ENCODE data around the gene ORAI3.
A peak's percentile ranks its signal among the peaks of the same experiment; 100 is the strongest.

Gene ORAI3

DNA sequence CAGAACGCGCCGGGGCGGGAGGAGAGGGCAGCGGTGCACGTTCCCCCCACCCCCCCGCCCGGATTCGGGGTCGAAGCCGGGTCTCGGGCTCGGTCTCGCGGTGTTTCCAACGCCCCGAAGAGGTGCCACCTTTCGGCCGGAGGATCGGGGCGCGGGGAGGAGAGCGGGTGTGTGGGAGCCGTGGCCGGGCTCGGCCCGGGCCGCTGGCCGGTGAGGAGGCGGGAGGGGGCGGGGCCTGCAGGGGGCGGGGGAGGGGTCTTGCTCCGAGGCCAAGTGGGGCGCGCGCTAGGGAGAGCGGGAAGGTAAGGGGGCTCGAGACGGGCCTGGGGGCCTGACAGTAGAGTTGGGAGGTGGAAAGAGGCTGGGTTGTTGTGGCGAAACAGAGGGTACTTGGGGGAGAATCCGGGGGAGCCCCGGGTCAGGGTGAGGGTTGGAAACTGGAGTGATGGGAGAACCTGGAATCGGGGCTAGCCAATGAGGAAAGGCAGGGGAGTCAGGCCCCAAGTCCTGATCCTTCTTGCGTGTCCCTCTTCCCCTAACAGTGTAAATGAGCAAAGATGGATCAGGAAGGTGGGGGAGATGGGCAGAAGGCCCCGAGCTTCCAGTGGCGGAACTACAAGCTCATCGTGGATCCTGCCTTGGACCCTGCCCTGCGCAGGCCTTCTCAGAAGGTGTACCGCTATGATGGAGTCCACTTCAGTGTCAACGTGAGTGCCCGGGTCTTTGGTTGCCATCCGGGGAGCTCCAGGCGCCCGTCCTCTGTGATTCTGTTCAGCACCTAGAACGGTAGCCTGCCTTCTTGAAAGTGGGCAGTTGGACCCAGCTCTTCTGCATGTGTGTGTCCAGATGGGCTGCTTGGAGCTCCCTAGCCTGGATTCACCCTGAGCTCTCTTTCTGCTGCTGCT is 9.6 kb downstream of the ORAI3 start:
- H3K9me3 ChIP-seq (ENCODE audit: control insufficient read depth, low read length): no peaks in the 10 kb centered on the region

DNA sequence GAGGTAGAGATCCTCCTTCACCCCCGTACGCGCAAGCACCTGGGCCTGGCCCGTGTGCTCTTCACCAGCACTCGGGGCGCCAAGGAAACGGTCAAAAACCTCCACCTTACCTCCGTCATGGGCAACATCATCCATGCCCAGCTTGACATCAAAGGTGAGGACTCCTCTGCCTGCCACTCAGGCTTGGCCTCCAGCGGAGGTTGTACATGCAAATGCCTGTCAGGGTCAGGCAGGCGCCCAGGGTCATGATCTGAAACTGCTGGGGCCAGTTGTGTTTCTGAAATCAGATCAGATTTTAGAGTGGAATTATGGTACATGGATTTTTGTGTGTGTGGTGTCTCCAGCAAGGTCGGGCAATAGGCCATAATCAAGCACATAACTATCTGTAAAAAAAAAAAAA is 12.5 kb downstream of the ORAI3 start:
- H3K4me1 ChIP-seq (ENCODE audit: control insufficient read depth, insufficient read depth, low read length, poor library complexity, severe bottlenecking): peaks cover 5% of the 10 kb centered on the region
- H3K9me3 ChIP-seq (ENCODE audit: control insufficient read depth, low read length): no peaks in the 10 kb centered on the region
- no peak overlapping the region for H3K4me3 ChIP-seq (ENCODE audit: extremely low read depth, insufficient read depth, low read length, poor library complexity, severe bottlenecking)
- no peak overlapping the region for H3K27ac ChIP-seq (ENCODE audit: low read depth, low read length, severe bottlenecking)
- 94 to 97% methylated on average over 6 to 8 of the region's 11 CpGs for WGBS, 2 experiments (ENCODE audit: insufficient coverage in 2 of 2)
- H3K36me3 ChIP-seq (ENCODE audit: control insufficient read depth, insufficient read depth, low read length): peaks cover 75% of the 10 kb centered on the region

More for the DNA sequence above, 9.6 kb downstream of the ORAI3 start:
- H3K36me3 ChIP-seq (ENCODE audit: control insufficient read depth, insufficient read depth, low read length): peaks cover 47% of the 10 kb centered on the region
- H3K4me1 ChIP-seq (ENCODE audit: control insufficient read depth, insufficient read depth, low read length, poor library complexity, severe bottlenecking): peaks cover 10% of the 10 kb centered on the region
- H3K27ac ChIP-seq (ENCODE audit: low read depth, low read length, severe bottlenecking): peak overlapping the region; percentile 99
- peak overlapping the region; percentile 79 for H3K4me3 ChIP-seq (ENCODE audit: extremely low read depth, insufficient read depth, low read length, poor library complexity, severe bottlenecking)
- 30 to 55% methylated on average over 18 to 34 of the region's 55 CpGs for WGBS, 2 experiments (ENCODE audit: insufficient coverage in 2 of 2)

DNA sequence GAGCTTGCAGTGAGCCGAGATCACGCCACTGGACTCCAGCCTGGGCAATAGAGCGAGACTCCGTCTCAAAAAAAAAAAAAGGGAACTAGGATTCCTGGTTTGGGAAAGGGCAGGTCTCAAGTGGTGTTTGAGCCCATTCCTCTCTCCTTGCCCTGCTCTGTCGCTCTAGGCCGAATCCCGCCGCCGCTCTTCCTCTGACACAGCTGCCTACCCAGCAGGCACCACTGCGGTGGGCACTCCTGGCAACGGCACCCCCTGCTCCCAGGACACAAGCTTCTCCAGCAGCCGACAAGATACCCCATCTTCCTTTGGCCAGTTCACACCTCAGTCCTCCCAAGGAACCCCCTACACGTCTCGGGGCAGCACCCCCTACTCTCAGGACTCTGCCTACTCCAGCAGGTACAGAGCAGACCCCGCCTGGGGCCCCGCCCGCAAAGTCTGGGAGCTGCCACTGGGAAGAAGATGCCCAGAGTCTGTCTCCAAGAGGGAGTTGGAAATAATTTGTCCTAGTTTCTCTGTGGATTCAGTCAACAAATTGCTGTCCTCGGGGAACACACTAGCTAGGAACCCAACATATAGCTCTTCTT is 15.2 kb downstream of the ORAI3 start:
- no peaks in the 10 kb centered on the region for H3K9me3 ChIP-seq (ENCODE audit: control insufficient read depth, low read length)
- no peak overlapping the region for H3K4me3 ChIP-seq (ENCODE audit: extremely low read depth, insufficient read depth, low read length, poor library complexity, severe bottlenecking)
- H3K36me3 ChIP-seq (ENCODE audit: control insufficient read depth, insufficient read depth, low read length): peaks cover 95% of the 10 kb centered on the region
- H3K27ac ChIP-seq (ENCODE audit: low read depth, low read length, severe bottlenecking): no peak overlapping the region
- WGBS, 2 experiments (ENCODE audit: insufficient coverage in 2 of 2): 95 to 100% methylated on average over 8 to 17 of the region's 18 CpGs
- no peaks in the 10 kb centered on the region for H3K4me1 ChIP-seq (ENCODE audit: control insufficient read depth, insufficient read depth, low read length, poor library complexity, severe bottlenecking)

DNA sequence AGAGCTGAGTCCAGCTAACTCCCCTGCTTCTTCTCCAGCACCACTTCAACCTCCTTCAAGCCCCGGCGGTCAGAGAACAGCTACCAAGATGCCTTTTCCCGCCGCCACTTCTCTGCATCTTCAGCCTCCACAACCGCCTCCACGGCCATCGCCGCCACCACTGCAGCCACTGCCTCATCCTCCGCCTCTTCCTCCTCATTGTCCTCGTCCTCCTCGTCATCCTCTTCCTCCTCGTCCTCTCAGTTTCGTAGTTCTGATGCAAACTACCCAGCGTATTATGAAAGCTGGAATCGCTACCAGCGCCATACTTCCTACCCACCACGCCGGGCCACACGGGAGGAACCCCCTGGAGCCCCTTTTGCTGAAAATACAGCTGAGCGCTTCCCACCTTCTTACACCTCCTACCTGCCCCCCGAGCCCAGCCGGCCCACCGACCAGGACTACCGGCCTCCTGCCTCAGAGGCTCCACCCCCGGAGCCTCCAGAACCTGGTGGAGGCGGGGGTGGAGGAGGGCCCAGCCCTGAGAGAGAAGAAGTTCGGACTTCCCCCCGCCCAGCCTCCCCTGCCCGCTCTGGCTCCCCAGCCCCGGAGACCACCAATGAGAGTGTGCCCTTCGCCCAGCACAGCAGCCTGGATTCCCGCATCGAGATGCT is 15.8 kb downstream of the ORAI3 start:
- no peak overlapping the region for H3K27ac ChIP-seq (ENCODE audit: low read depth, low read length, severe bottlenecking)
- peaks cover 95% of the 10 kb centered on the region for H3K36me3 ChIP-seq (ENCODE audit: control insufficient read depth, insufficient read depth, low read length)
- WGBS, 2 experiments (ENCODE audit: insufficient coverage in 2 of 2): 95% methylated on average over 22 to 28 of the region's 33 CpGs
- no peaks in the 10 kb centered on the region for H3K9me3 ChIP-seq (ENCODE audit: control insufficient read depth, low read length)
- H3K4me1 ChIP-seq (ENCODE audit: control insufficient read depth, insufficient read depth, low read length, poor library complexity, severe bottlenecking): no peaks in the 10 kb centered on the region
- H3K4me3 ChIP-seq (ENCODE audit: extremely low read depth, insufficient read depth, low read length, poor library complexity, severe bottlenecking): no peak overlapping the region

DNA sequence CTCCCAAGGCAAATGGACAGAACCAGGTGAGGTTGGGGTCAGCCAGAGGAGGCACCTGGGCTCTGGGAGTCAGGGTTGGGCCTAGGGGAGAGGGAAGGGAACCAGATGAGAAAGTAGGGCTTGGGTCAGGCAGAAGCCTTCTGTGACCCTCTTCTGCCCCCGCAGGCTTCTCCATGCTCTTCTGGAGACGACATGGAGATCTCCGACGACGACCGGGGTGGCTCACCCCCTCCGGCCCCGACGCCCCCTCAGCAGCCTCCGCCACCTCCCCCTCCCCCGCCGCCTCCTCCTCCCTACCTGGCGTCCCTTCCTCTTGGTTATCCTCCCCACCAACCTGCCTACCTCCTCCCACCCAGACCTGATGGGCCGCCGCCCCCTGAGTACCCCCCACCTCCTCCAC is 16.6 kb downstream of the ORAI3 start:
- Histone ChIP-seq H3K36me3 (ENCODE audit: control insufficient read depth, insufficient read depth, low read length) (peaks cover 95% of the 10 kb centered on the region), H3K27ac (ENCODE audit: low read depth, low read length, severe bottlenecking) (no peak overlapping the region), H3K4me1 (ENCODE audit: control insufficient read depth, insufficient read depth, low read length, poor library complexity, severe bottlenecking) (no peaks in the 10 kb centered on the region), H3K4me3 (ENCODE audit: extremely low read depth, insufficient read depth, low read length, poor library complexity, severe bottlenecking) (no peak overlapping the region), H3K9me3 (ENCODE audit: control insufficient read depth, low read length) (no peaks in the 10 kb centered on the region)
- 94 to 95% methylated on average over 8 to 9 of the region's 15 CpGs for WGBS, 2 experiments (ENCODE audit: insufficient coverage in 2 of 2)

DNA sequence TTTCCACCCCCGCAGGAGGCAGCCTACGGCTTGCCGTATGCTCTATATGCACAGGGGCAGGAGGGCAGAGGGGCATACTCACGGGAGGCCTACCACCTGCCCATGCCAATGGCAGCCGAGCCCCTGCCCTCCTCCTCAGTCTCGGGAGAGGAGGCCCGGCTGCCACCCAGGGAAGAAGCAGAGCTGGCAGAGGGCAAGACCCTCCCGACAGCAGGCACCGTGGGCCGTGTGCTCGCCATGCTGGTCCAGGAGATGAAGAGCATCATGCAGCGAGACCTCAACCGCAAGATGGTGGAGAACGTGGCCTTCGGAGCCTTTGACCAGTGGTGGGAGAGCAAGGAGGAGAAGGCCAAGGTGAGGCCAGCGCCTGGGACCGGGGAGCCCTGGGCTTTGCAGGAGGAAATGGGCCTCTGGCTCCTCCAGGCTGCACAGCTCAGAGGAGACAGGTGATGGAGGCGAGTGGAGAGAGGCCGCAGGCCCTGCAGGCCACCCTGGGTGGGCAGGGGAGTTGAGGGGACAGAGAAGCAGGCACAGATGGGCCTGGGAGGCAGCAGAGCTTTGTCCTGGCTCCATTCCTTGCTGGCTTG is 17.3 kb downstream of the ORAI3 start:
- H3K27ac ChIP-seq (ENCODE audit: low read depth, low read length, severe bottlenecking): no peak overlapping the region
- H3K9me3 ChIP-seq (ENCODE audit: control insufficient read depth, low read length): no peaks in the 10 kb centered on the region
- H3K4me3 ChIP-seq (ENCODE audit: extremely low read depth, insufficient read depth, low read length, poor library complexity, severe bottlenecking): no peak overlapping the region
- H3K4me1 ChIP-seq (ENCODE audit: control insufficient read depth, insufficient read depth, low read length, poor library complexity, severe bottlenecking): no peaks in the 10 kb centered on the region
- WGBS, 2 experiments (ENCODE audit: insufficient coverage in 2 of 2): 96 to 98% methylated on average over 12 to 18 of the region's 19 CpGs
- peaks cover 95% of the 10 kb centered on the region for H3K36me3 ChIP-seq (ENCODE audit: control insufficient read depth, insufficient read depth, low read length)

DNA sequence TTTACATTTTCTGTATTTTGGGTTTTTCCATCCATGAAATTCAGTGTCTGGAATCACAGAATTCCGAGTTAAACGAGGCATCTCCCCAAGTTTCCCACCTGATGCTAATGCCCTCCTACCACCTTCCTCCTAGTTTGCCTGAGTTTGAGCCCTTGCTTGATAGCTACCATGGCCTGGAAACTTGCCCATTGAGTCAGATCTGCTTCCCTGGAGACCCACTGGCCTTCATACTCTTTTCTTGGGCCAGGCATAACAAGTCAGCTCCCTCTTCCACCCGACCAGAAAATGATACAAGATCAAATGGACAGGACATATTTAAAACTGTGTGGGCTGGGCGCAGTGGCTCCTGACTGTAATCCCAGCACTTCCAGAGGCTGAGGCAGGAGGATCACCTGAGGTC is 18.9 kb downstream of the ORAI3 start:
- Histone ChIP-seq H3K4me3 (ENCODE audit: extremely low read depth, insufficient read depth, low read length, poor library complexity, severe bottlenecking) (no peak overlapping the region), H3K27ac (ENCODE audit: low read depth, low read length, severe bottlenecking) (no peak overlapping the region), H3K9me3 (ENCODE audit: control insufficient read depth, low read length) (no peaks in the 10 kb centered on the region), H3K36me3 (ENCODE audit: control insufficient read depth, insufficient read depth, low read length) (peaks cover 94% of the 10 kb centered on the region), H3K4me1 (ENCODE audit: control insufficient read depth, insufficient read depth, low read length, poor library complexity, severe bottlenecking) (no peaks in the 10 kb centered on the region)
- WGBS, 2 experiments (ENCODE audit: insufficient coverage in 2 of 2): 93 to 100% methylated on average over 3 to 4 of the region's 4 CpGs

DNA sequence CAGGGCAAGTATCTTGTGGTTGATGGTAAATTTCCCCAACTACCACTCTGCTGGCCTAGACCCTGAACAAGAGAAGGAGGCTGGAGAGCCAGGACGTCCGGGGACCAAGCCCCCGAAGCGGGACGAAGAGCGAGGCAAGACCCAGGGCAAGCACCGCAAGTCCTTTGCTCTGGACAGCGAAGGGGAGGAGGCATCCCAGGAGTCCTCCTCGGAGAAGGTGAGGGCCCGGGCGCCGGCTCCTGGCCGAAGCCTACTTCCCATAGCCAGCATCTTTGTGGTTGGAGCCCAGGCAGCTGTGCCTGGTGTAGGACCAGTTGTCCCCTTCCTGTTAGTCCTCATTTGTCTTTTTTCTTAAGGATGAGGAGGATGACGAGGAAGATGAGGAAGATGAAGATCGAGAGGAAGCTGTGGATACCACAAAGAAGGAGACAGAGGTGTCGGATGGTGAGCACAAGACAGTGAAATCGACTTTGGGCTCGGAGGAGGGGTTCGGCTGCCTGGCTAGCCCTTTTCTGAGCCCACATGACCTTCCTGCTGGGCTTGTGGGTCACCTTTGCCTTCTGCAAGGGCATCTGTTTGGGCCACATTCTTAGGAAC is 20.5 kb downstream of the ORAI3 start:
- peaks cover 94% of the 10 kb centered on the region for H3K36me3 ChIP-seq (ENCODE audit: control insufficient read depth, insufficient read depth, low read length)
- no peak overlapping the region for H3K4me3 ChIP-seq (ENCODE audit: extremely low read depth, insufficient read depth, low read length, poor library complexity, severe bottlenecking)
- no peak overlapping the region for H3K27ac ChIP-seq (ENCODE audit: low read depth, low read length, severe bottlenecking)
- 93 to 95% methylated on average over 12 to 19 of the region's 19 CpGs for WGBS, 2 experiments (ENCODE audit: insufficient coverage in 2 of 2)
- H3K4me1 ChIP-seq (ENCODE audit: control insufficient read depth, insufficient read depth, low read length, poor library complexity, severe bottlenecking): no peaks in the 10 kb centered on the region
- no peaks in the 10 kb centered on the region for H3K9me3 ChIP-seq (ENCODE audit: control insufficient read depth, low read length)

DNA sequence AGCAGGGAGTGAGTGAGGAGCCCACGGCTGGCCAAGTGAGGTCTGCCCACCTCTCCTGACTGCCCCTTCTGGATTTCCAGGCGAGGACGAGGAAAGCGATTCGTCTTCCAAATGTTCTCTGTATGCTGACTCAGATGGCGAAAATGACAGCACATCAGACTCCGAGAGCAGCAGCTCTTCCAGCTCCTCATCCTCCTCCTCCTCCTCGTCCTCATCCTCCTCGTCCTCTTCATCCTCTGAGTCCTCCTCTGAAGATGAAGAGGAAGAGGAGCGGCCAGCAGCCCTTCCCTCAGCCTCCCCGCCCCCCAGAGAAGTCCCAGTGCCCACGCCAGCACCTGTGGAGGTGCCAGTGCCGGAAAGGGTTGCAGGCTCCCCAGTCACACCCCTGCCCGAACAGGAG is 22.4 kb downstream of the ORAI3 start:
- H3K36me3 ChIP-seq (ENCODE audit: control insufficient read depth, insufficient read depth, low read length): peaks cover 94% of the 10 kb centered on the region
- H3K27ac ChIP-seq (ENCODE audit: low read depth, low read length, severe bottlenecking): no peak overlapping the region
- WGBS, 2 experiments (ENCODE audit: insufficient coverage in 2 of 2): 94 to 95% methylated on average over 9 to 10 of the region's 14 CpGs
- H3K4me1 ChIP-seq (ENCODE audit: control insufficient read depth, insufficient read depth, low read length, poor library complexity, severe bottlenecking): peaks cover 3% of the 10 kb centered on the region
- no peak overlapping the region for H3K4me3 ChIP-seq (ENCODE audit: extremely low read depth, insufficient read depth, low read length, poor library complexity, severe bottlenecking)
- no peaks in the 10 kb centered on the region for H3K9me3 ChIP-seq (ENCODE audit: control insufficient read depth, low read length)

DNA sequence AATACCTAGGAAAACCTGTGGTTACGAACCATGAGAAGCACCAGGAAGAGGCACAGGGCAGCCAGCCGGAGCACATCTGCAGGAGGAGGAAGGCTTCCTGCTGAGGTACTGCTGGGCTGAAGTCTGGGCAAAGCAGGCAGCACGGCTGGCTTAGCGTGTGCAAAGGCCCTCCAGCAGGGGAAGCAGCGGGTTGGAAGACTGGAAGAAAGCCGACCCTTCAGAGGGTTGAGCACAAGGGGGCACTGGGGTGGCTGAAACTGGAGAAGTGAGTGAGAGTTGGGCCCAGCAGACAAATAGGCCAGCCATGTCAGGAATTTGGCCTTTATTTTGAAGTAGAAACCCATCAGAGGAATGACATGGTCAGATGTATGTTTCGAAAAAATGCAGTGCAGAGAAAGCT is 24.0 kb downstream of the ORAI3 start:
- H3K9me3 ChIP-seq (ENCODE audit: control insufficient read depth, low read length): no peaks in the 10 kb centered on the region
- H3K4me3 ChIP-seq (ENCODE audit: extremely low read depth, insufficient read depth, low read length, poor library complexity, severe bottlenecking): no peak overlapping the region
- peaks cover 3% of the 10 kb centered on the region for H3K4me1 ChIP-seq (ENCODE audit: control insufficient read depth, insufficient read depth, low read length, poor library complexity, severe bottlenecking)
- H3K27ac ChIP-seq (ENCODE audit: low read depth, low read length, severe bottlenecking): no peak overlapping the region
- WGBS, 2 experiments (ENCODE audit: insufficient coverage in 2 of 2): 84 to 88% methylated on average over 7 of the region's 7 CpGs
- peaks cover 96% of the 10 kb centered on the region for H3K36me3 ChIP-seq (ENCODE audit: control insufficient read depth, insufficient read depth, low read length)
